HG02571 (cell line): ENCODE results near the gene PLSCR4.

Experiments used
- ATAC-seq: cut with Tn5 transposase; IDR thresholded peaks from one replicate; pipeline ENCODE4 v1.9.1; 2021; ENCODE audit warnings: mild to moderate bottlenecking, moderate library complexity; ENCODE audit not compliant: unreplicated experiment

The PLSCR4 gene

DNA sequence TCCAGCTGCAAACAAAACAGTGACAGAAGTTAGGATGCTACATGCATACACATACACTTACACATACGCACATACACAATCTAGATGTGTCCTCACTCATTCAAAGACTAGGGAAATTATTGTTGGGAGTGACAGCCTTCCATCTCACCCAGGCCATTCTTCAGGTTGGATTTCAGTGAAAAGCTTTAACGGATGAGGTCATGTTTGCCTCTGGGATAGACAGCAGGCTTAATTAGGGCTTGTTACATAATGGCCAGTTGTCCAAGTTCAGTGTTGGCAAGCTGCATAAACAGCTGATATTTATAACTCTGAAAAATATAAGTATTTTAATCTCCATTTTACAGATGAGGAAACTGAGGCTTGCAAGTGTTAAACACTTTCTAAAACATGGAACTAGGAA, 54.1 kb downstream of the PLSCR4 start:
- ATAC-seq = no peak

DNA sequence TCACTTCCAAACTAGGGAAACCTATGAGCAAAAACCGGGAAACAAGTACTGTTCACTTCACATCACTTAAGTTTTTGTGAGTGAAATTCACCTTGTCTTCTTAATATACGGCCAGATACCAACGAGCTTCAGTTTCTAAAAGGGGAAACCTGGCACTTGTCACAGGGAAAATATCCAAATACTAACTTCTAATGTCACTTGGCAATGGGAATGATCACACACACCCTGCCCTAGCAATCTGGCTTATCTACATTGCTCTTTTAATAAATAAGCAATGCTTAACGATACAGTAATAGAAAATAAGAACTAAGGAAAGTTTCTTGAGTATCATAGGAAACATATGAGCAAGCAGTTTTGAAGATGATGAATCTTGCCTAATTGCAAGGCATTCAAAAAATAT, 55.3 kb downstream of the PLSCR4 start:
- ATAC-seq = no peak

DNA sequence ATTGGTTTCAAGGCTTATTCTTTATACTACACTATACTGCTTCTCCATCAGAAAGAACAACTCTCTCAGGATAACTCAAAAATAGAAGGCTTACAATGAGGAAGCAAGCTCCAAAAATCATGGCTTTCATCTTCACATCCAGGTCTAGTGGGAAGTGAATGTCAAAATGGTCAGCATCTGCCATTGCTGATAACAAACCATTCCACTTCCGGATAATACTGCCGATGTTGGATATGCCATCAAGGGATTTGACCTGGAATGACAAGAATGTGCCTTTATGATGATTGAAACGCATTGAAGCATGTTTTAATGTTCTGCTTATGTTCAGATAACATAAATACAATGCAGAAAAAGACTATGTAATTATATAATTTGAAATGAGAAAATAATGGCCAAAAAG, 55.9 kb downstream of the PLSCR4 start:
- no peak for ATAC-seq

DNA sequence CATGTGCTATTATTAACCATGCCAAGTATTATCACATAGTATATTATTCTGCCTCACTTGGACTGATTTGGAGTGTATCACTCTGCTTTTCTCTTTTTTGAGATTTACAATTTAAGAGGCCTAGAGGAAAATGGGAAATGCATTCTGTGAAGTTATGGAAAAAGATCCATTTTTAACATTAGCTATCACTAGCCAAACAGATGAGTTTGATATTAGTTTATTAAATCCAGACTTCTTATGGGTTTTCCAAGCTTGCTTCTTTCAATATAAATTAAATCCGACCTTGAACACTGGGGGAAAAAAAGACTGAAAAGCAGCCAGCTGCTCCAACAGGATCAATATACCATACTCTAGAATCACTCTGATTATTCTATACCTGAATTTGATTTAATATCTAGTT, 59.9 kb downstream of the PLSCR4 start:
- no peak for ATAC-seq

DNA sequence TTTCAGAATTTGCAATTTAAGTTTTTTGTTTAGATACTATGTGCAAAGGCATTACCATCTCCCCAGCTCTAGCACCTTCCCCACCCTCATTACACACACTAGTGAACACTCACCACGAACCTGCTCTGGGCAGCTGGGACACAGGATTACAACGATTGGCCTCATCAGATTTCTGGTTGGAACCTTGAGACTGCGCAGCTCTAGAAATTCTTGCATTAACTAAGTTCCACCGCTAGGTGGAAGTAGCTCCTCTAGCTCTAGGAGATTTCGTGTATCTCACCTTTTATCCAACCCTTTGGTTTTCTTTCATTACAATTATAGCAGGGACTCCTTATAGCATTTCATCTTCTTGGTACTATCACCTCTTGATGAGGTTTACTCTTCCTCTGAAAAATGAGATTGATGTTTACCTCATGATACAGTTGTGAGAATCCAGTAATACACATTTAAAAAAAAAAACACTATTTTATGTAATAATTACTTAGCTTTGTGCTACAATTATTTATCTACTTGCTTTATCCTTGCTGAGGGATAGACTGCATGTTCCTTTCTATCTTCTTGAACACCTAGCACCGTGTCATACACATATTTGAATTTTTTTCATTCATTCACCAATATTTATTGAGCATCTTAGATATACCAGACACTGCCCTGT, 61.3 kb downstream of the PLSCR4 start:
- peak; percentile 95 for ATAC-seq

DNA sequence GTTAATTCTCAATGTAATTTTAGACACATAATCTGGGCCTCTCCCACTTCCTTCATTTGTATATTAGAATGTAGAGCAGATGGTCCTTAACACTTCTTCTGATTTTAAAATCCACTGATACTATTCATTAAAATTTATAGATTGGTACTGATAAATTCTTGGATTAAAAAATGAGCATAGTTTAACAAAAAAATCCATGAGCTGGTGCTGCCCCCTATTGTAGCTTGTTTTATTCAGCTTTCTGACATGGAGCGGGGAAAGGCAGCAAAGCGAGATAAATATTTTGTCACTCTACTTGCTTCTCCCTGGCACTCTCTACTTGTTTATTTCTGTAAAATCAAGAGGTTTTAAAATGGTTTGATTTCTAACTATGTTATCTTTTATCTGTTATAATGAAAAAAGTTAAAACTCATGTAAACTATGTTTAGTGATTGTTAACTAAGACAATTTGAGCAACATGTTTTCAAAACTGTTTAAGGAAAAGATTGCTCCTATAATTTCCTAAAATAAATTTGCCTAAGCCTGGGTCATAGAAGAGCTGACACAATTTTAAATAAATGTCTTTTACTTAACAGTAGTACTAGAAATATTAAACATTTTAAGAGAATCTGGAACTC, 63.5 kb downstream of the PLSCR4 start:
- ATAC-seq = no peak

- ATAC-seq = no peak
Measured at GRCh38 chr3:146184241-146185015, 66.5 kb downstream of the PLSCR4 start.

DNA sequence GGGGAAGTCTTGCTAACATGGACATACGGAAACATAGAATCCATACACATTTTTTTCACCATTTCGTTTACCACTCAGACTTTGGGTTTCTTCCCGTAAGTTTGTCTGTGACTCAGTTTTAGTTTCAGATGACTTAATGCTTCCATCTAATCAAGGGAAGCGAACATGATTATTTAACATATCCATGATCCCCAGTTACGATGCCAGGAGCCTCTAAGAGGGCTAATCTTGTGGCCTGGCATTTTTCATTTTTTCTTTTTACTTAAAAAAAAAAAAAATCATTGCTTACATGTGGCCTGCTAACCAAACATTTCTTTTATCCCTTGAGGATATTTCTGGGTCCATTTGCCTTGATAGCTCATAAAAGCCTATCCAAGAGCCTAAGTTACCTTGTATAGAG, 69.7 kb downstream of the PLSCR4 start:
- no peak for ATAC-seq

- ATAC-seq = no peak
Measured at GRCh38 chr3:146180376-146180775, 70.5 kb downstream of the PLSCR4 start.

- no peak for ATAC-seq
Measured at GRCh38 chr3:146178006-146178689, 72.8 kb downstream of the PLSCR4 start.

GRCh38 chr3:146177519-146177918, 73.4 kb downstream of the PLSCR4 start:
- no peak for ATAC-seq

- ATAC-seq = no peak
Measured at GRCh38 chr3:146177072-146177471, 73.8 kb downstream of the PLSCR4 start.

- no peak for ATAC-seq
Measured at GRCh38 chr3:146172586-146172985, 78.3 kb downstream of the PLSCR4 start.

DNA sequence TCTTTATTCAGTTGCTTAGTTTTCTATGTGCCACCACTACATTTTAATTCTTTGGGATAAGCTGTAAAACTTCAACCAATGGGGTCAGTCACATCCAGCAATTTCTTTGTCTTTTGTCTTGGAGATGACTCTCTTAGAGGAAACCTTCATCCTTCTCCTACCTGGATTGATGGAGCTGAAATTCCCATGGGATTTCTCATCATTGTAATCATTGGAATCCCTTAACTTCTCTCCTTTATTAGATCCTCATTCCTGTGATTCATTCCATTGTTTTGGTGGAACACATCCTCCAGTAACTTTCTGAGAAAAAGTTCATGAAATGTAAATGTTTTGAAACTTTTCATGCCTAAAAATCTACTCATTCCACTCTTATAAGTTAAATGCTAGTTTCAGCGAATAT, 80.3 kb downstream of the PLSCR4 start:
- ATAC-seq = no peak

GRCh38 chr3:146169891-146170290, 81.0 kb downstream of the PLSCR4 start:
- ATAC-seq = no peak

GRCh38 chr3:146166826-146167225, 84.1 kb downstream of the PLSCR4 start:
- no peak for ATAC-seq

GRCh38 chr3:146166415-146166821, 84.5 kb downstream of the PLSCR4 start:
- no peak for ATAC-seq

GRCh38 chr3:146165877-146166276, 85.0 kb downstream of the PLSCR4 start:
- no peak for ATAC-seq

GRCh38 chr3:146164971-146165769, 85.7 kb downstream of the PLSCR4 start:
- no peak for ATAC-seq

DNA sequence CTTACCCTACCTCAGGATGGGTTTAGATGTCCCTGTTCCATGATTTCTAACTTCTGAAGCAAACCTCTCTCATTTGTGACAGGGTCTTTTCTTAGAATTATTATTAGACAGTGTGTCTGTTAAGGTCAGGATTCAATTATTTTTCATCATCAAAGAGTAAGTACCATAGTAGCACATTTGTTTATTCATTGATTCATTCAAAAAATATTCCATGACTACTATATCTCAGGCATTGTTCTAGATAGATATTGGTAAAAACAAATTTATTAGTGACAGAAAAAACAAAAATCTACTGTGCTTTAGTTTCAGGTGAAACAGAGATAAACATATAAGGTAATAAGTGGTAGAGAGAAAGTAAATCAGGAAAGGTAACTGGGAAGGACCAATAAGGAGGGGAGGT, 86.4 kb downstream of the PLSCR4 start:
- ATAC-seq = no peak

DNA sequence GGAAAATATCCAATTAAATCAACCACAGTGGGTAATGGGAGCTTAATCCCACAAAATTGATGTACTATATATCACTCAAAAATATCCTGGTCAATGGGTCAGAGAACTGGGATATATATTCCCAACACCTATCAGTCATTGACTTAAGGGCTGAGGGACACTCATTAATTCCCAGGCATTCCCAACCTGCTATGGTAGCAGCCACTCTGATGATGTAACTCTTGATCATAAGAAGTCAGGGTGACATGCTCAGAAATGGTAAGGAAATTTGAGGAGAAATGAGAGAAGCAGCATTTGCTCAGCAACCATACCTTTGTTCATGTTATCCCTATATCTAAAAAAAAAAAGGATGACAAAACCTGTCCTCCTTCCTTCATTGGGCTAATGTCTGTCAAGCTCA, 86.8 kb downstream of the PLSCR4 start:
- no peak for ATAC-seq
